NCI-H526 (cell line): ENCODE data around the gene HOXC12.

ENCODE experiments used
- DNase-seq, 2 experiments: peaks; one replicate each; lab custom pipeline; 2025; lab: John Stamatoyannopoulos, UW

Gene HOXC12

DNA sequence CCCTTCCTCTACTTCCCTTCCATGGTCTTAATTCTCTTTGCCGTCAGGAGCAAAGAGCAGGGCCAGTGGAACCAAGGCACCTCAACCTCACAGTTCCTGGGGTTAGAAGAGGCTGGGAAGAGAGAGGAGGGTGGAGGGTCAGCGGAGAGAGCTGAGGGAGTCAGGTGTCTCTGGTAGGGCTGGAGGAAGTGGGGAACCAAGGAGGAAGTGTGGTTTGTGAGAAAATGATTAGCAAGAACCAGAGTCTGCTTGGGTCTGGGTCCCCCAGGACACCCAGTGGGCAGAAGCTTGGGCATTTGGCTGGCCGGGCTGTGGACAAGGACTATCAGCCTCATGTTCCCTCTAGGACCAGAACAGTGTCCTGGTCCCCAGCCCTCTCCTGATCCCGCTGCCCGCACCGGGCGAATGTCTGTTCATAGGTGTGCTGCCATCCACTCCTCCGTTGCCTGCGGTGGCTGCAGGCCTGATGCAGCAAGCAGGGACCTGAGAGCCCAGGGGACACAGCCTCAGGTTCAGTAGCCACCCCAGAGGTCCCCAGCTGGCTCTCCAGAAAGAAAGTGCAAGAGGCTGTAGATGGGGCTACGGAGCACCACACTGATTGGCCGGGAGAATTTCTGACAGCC is 2.3 kb downstream of the HOXC12 start:
- DNase-seq = no peak

DNA sequence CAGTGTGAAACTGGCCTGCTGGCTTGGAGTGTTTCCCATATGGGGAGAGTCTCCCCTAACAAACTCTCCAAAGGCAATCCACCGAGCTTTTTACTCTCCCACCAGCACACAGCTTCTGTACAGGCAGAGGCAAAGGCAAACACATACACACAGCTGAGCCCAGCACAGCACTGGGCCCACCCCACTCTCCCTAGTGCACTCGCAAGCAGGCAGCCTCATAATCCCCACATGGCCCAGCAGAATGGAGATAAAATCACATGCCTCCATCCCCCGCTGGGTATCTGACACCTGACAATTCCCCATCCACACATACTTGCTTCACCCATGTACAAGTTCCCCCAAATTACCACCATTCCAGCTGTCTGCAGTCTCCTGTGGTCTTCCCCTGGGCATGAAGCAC is 3.4 kb downstream of the HOXC12 start:
- DNase-seq = no peak

- DNase-seq = no peak
These were observed 4.6 kb downstream of the HOXC12 start for GRCh38 chr12:53959314-53959713.

DNA sequence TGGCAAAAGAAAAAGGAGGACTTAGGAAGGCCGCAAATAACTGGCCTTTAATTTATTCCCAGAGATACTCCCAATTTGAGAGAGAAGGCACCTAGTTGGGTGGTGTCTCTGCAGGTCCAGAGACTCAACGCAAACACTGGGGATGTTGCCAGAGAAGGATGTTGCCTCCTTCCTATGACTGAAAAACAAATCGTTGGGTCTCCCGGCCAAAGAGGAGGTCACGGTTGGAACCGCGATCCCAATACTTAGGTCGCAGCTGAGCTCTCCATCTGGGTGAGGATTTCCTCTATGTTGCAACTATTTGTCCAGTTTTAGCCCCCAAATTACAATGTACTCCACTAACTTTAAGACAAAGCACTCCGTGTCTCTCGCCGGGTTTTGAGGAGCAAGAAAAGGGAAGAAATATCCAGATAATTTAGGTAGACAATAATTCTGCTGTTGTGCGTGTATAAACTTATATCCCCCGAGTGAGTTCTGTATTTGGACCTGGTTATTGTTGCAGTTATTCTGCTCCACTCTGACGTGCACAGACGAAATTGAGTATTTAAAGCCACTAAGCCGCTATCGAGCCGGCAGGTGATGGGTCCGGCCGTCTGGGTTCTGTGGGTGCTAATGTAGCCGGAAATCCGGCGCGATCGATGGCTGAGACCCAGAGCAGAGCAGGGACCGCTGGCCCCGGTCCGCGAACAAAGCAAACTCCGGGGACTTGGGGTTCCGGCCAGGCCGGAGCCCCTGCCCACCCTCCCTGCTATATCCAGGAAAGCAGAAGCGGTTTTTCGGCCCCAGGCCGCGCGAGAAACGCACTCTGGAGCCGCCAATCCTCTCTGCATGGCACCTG is 5.7 kb downstream of the HOXC12 start:
- no peak for DNase-seq

- no peak for DNase-seq
These were observed 6.5 kb downstream of the HOXC12 start for GRCh38 chr12:53961025-53961761.

DNA sequence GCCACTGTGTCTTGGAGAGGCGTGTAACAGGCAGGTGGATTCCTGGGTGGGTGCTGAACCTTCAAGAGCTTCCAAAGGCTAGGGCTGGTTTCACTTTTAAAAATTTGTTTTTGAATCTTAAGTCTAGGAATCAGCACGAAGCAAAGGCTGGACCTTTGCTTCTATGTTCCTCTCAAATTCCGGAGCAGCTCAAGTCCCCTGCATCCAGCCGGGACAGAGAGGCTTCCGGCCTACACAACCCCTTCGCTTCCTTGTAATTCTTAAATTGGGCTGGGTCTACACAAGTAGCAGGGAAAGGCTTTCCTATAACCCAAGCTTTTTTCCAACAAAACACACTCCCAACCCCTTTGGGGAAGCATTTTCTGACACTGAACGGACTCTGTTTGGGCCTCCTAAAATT is 8.3 kb downstream of the HOXC12 start:
- DNase-seq = no peak

DNA sequence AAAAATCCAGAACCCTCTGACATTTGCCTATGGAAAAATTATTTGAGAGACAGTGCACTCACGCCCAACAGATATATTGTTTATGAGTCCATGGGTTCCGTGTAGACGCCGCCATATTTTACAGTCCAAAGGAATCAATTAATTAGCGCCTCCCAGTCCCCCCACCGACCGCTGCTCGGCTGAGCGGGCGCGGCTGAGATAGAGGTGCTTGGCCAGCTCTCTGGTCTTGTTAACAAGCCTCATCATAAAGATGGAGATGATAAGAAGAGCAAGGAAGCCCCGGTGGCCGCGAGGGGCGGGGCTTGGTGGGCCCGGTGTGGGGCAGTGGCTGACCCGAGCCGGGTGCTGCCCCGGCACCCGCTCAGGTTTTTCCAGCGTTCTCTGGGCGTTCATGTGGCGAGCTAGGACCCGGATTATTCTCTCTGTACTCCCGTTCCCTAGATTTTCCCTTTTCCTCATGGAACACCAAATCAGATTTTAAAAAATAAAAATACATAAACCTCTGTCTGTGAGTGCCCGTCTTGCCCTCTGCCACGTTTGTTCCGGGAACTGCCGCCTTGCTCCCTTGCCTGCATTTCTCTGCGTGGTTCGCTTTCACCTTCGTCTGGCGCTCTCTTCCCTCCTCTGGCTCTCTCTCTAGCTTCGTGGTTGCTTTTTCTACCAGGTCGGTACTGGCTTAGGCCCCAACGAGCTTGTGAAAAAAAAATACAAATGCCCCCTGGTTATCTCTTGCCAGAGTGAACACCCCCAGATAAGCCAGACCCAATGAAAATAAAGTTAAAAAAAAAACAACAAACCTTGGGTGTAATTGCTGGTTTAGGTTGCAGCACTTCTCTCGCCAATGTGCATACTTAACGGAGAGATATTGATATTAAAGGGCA is 9.0 kb downstream of the HOXC12 start:
- no peak for DNase-seq

DNA sequence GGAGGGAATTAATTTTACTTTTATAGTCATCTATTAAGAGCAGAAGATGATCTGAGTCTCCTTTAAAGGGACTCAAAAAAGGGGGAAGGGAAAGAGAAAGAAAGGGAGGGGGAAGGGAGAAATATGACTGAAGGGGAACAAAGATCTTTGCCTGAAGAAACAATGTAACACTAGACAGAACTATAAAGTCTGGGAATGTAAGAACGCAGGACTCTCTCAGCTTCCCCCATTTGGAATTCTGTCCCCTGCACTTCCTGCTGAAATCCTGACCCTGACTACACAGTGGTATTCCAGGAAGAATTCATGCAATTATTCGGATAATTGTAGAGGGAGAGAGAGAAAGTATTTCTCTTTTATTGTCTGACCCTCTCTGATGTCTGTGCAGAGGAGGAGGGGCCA is 9.6 kb downstream of the HOXC12 start:
- no peak for DNase-seq

GRCh38 chr12:53965281-53966084 is 10.8 kb downstream of the HOXC12 start:
- no peak for DNase-seq

DNA sequence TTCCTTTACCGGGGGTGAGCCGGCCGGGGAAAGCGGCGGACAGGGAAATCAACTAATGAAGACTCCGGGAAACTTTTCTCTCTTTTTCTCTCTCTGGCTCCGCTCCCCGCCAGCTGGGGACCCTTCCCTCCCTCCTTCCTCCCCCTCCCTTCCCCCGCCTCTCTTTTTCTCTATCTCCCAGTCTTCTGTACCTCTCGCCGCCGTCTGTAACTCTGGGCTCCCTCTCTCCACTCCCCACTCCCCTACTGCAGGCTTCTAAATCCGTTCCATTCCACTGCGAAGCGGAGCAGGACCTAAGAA is 11.3 kb downstream of the HOXC12 start:
- no peak for DNase-seq

GRCh38 chr12:53966385-53967133 is 11.9 kb downstream of the HOXC12 start:
- DNase-seq = no peak

GRCh38 chr12:53967421-53967925 is 12.8 kb downstream of the HOXC12 start:
- DNase-seq = no peak

DNA sequence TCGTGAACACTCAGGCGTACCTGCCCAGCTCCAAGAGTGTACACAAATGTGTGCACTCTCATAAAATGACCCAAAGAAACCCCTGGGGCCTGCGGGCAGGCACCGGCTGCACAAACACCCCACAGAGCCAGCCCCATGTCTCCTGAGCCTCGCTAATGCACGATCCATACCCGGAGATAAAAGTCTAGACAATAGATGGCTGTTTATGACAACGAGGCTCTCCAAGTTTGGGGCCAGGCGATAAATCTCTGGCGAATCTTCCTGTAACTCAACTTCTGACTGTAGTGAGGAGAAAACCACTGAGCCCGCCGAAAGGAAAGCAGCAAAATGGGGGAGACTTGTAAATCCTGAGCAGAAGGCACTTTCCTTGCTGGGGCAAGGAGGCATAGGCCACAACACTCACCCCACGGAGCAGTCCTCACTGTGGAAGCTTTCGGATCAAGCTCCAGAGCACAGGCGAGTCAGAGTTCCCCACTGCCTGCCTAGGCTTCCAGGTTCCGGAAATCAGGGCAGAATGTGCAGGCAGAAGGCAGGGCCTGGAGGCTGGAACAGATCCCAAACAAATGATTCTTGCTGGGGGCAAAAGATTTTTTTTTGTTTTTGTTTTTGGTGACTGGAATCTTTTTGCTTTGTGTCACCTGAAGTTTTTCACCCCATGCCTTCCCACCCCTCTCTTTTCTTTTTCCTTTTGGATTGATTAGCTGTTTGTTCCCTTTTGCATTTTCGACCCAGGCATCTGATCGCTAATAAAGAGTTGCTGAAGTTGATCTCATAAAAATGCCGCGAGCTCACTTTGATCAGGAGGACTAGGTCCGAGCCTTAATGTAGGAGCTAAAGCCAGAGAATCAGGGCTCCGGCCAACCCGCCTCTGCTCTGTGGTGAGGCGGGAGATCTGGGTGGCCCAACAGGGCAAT is 13.8 kb downstream of the HOXC12 start:
- DNase-seq = no peak

DNA sequence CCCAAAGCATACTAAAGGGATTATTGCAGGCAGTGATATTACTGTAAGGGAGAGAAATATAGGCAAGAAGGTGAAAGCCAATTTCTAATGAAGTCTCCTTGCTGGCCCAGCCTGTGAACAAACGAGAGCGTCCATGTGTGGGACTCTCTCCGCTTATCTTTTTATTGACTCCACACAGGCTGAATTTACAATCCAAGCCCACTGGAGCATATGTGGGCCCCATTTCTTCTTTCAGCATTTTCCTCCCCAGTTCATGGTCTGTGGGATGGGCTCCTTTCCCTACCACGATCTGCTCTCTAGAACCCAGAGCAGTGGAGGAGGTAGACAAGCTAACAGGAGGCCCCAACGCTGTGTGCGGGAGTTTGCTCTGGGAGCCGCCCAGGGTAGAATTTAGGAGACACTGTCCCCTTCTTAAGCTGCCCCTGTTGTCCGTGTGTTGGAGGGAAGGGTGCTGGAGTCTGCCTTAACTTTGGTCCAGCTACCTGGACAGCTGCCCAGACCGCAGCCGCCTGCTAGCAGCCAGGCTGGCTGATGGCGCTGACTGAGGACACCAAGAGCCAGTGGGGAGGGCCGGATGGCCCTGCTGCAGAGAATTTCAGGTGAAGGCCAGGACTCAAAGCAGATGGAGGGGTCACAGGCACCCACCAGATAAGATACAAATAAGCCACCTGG is 15.0 kb downstream of the HOXC12 start:
- no peak for DNase-seq

DNA sequence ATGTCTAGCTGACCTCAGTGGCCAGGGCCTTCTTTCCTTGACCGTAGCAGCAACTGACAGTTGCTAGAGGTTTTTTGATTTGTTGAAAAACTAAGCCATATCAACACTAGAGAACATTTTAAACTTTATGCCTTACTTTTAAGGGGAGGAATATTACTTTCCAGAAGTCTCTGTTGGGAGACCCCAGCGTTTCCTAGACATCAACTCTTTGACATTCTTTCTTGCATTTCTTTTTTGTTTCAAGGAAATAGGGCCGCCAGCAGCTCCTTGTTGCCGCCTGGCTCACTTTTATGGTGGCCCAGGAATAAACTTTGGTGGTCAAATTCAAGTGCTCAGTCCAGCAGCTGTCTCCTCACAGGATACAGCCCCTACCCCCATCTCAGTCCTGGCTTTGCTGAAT is 15.7 kb downstream of the HOXC12 start:
- no peak for DNase-seq

DNA sequence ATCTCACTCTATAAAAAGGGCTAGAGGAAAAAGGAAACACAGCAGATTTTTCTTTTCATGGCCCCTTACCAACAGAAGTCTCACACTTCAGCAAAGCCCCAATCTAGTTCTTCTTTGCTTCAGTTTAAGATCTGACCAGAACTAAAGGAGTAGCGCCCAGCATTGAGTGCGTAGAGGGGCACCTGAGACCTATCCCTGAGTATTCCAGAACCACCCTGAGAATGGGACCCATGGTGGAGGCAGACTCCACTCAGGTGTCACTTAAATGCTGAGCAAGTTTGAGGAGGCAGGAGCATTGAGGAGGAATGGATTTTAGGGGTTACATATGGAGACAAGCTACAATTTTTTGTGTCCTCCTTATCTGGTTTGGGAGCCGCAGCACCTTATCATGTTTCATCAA is 16.4 kb downstream of the HOXC12 start:
- no peak for DNase-seq

GRCh38 chr12:53971686-53972085 is 17.0 kb downstream of the HOXC12 start:
- no peak for DNase-seq

DNA sequence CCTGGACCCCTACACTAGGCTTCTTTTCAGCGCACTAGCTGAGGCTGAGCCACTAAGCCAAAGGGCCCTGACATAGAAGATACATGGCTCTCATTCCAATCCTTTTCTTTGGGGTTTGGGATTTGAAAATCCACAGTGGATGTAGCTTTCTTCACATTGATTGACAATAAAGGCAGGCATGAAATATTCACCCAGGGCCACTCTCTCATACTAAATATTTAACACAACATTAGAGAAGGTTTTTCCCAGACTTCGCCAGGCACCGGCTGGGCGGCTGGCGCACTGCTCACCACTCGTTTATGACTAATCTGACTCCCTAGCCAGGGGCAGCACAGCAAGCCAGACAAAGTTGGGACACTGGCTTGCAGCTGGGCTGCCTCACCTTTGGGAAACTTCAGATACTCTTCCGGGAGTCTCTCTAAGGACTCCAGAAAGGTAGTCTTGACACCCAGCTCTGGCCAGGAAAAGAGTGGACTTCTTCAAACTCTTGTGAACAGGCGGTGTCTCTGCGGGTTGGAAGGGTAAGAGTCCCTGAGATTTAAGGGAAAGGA is 17.5 kb downstream of the HOXC12 start:
- no peak for DNase-seq
